Lower lobe of right lung (tissue), 2 donors: ENCODE data around the gene UNK. TPM values are rescaled to one million over a fixed set of nuclear protein-coding genes. Genes with fewer than 3 reads are reported as not detected.
"Not testable (repeated sequence)": the region's sequence is repeated elsewhere in the genome, so short reads cannot be mapped to it uniquely, and the experiment has no call there.

ENCODE experiments used
- ATAC-seq, 2 donors: fragments of 200-7000 bp; cut with Tn5 transposase; one replicate each; pipeline ENCODE4 v1.9.1; 2020 to 2022; ENCODE audit warnings: mild to moderate bottlenecking in 2 of 2, moderate library complexity in 2 of 2
- DNase-seq: peaks from one replicate; pipeline ENCODE4 v3.0.0-alpha.2; 2020
- H3K27ac ChIP-seq: fragments of 200-600 bp; one replicate; pipeline ENCODE4 v1.8.0; 2022
- H3K27me3 ChIP-seq: fragments of 200-600 bp; one replicate; pipeline ENCODE4 v1.8.0; 2022; ENCODE audit warnings: low read depth
- H3K36me3 ChIP-seq: fragments of 200-600 bp; one replicate; pipeline ENCODE4 v1.8.0; 2022; ENCODE audit warnings: mild to moderate bottlenecking
- H3K4me1 ChIP-seq: fragments of 200-600 bp; one replicate; pipeline ENCODE4 v1.8.0; 2022
- H3K4me3 ChIP-seq: fragments of 200-600 bp; one replicate; pipeline ENCODE4 v1.8.0; 2022; ENCODE audit warnings: mild to moderate bottlenecking
- H3K9me3 ChIP-seq: fragments of 200-600 bp; one replicate; pipeline ENCODE4 v1.8.0; 2022
- intact Hi-C: fragments of 100-400 bp; cut with DNase I; formaldehyde crosslinking; loops from one replicate; pipeline ENCODE4 v1.11.0; 2022
- total RNA-seq: library from RNA; stranded (reverse); fragmentation: NEBNext Ultra II Directional; extraction: Animal tissue kit (Norgen Biotek cat#: 25700); gene quantifications from one replicate; pipeline ENCODE4 v1.2.1, GENCODE V29; 2021
- TF ChIP-seq, protein P1 (sequence below): fragments of 200-600 bp; IDR thresholded peaks from one replicate; pipeline ENCODE4 v1.8.0; 2022; ENCODE audit warnings: antibody characterized with exemption, mild to moderate bottlenecking
- donor health status: DM: no; HTN: yes; CAD: no; lungs with severe emphysema.

UNK gene
- total RNA-seq, 1 donor from 2014 or later = 31.1 TPM

DNA sequence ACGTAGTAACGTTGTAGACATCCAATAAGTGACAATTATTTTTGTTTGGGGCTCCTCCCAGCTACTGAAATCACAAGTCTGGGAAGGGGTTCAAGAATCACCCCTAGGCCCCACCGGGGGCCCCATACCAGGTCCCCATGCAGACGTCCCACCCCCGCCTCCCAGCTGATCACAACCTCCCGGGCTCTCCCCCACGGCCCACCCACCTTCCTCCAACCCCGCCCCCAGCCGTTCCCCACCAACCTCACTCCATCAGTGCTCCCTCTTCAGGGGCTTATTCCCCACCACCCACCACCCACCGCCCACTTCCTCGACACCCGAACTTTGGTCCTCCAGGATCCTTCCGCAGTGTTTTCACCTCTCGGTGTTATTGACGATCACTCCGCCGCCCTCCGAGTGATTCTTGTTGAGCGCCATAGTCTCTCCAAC lies 70.3 kb downstream of the UNK start:
- no peaks in the 10 kb centered on the region for H3K9me3 ChIP-seq
- ATAC-seq (peak; percentile 10 to 38), DNase-seq (peak; percentile 74)
- peaks cover 28% of the 10 kb centered on the region for H3K36me3 ChIP-seq
- intact Hi-C loops = no loop called here
- peak overlapping the region; percentile 100 for H3K27ac ChIP-seq
- H3K27me3 ChIP-seq = no peaks in the 10 kb centered on the region
- peaks cover 50% of the 10 kb centered on the region for H3K4me1 ChIP-seq
- peak overlapping the region; percentile 94 for H3K4me3 ChIP-seq
- TF ChIP-seq, protein P1, sequence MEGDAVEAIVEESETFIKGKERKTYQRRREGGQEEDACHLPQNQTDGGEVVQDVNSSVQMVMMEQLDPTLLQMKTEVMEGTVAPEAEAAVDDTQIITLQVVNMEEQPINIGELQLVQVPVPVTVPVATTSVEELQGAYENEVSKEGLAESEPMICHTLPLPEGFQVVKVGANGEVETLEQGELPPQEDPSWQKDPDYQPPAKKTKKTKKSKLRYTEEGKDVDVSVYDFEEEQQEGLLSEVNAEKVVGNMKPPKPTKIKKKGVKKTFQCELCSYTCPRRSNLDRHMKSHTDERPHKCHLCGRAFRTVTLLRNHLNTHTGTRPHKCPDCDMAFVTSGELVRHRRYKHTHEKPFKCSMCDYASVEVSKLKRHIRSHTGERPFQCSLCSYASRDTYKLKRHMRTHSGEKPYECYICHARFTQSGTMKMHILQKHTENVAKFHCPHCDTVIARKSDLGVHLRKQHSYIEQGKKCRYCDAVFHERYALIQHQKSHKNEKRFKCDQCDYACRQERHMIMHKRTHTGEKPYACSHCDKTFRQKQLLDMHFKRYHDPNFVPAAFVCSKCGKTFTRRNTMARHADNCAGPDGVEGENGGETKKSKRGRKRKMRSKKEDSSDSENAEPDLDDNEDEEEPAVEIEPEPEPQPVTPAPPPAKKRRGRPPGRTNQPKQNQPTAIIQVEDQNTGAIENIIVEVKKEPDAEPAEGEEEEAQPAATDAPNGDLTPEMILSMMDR = no peak

DNA sequence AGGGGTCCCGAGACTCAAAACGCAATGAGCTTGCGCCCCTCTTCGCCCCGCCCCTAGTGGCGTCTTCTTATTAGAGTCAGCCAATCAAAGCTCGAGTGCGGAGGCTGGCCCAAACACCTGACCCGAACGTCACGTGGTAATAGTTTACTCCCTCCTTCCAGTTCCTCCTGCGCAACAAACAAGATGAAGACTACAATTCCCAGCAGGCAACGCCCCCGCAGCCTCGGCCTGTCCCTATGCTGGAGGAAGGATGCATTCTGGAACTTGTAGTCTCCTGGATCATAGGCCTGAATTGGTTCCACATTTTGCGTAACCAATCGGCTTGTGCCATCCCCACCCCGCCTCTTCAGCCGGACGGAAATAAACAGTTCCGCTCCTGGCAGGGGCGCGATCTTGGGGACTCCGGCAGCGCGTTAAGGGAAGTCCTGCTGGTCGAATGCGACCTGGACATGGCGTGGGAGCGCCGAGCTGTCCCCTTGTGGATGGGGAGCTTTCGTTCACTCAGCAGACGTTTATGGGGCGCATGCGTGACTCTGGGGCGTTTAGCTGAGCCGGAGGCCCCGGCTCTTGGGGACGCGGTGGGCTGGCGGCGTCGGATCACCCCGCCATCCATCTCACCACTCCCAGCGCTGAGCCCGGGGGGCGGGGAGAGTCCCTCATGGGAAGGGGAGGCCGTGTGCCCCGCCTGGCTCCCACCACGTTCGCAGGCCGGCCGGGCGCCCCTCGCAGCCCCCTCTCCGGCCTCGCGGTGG lies 70.9 kb downstream of the UNK start, which contains the start of gene WBP2:
WBP2 (minus strand) TSS at position 26 of the 752 bp plus-strand sequence. CDS start 38 bp downstream, outside the sequence.
- DNase-seq (peak; percentile 99), ATAC-seq (peak; percentile 96 to 97)
- intact Hi-C loops = no loop called here
- TF ChIP-seq, protein P1 = peak; percentile 50
- peak within 1 kb of the TSS; percentile 100 for H3K27ac ChIP-seq
- H3K4me1 ChIP-seq = peaks cover 48% of the 10 kb centered on the region
- no peaks in the 10 kb centered on the region for H3K9me3 ChIP-seq
- peak within 1 kb of the TSS; percentile 94 for H3K4me3 ChIP-seq
- no peaks in the 10 kb centered on the region for H3K27me3 ChIP-seq
- H3K36me3 ChIP-seq = peaks cover 22% of the 10 kb centered on the region

DNA sequence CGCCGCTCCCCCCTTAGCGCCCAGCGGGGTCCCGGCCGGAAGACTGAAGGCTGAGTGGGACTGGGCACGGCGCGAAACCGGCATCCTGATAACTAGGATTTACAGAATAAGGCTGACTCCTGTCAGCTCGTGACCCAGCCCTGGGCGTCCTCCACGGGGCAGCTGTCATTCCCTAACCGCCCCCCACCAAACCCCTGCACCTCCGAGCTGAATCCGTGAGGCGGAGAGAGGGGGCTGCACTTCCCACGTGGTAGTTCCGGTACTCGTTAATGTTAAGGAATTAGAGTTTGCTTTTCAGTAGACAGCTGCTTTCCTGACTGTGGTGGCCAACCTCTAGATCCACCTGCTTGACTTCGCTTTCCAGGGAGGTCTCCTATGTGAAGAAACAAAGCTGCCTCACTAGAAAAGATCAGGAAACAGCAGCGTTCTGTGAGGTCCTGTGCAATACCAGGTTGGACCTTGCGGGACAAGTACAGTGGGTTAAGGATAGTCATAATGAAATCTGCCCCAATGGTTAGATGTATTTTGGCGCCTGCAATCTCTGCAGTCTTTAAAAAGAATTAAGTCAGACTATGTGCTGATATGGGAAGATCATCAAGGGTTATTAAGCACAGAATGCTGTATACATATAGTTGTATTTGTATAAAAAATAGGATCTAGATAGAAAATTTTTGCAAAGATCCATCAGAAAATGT lies 71.6 kb downstream of the UNK start:
- intact Hi-C loops = no loop called here
- H3K4me1 ChIP-seq = peaks cover 43% of the 10 kb centered on the region
- H3K27me3 ChIP-seq = no peaks in the 10 kb centered on the region
- peaks cover 15% of the 10 kb centered on the region for H3K36me3 ChIP-seq
- H3K9me3 ChIP-seq = no peaks in the 10 kb centered on the region
- peak overlapping the region; percentile 100 for H3K27ac ChIP-seq
- H3K4me3 ChIP-seq = peak overlapping the region; percentile 94
- TF ChIP-seq, protein P1 = no peak
- DNase-seq = no peak
- ATAC-seq = no peak

DNA sequence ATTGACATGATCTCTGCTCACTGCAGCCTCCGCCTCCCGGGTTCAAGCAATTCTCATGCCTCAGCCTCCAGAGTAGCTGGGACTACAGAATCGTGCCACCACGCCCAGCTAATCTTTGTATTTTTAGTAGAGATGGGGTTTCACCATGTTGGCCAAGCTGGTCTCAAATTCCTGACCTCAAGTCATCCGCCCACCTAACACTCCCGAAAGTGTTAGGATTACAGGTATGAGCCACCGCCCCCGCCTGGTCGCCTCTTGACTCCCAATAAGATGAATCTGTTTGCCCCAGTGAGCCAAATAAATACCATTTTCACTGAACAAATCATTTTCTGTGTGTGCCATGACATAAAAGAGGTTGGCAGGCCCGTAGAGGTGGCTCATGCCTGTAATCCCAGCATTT lies 74.8 kb downstream of the UNK start:
- DNase-seq, ATAC-seq, H3K4me3 ChIP-seq, H3K9me3 ChIP-seq, H3K27me3 ChIP-seq, H3K36me3 ChIP-seq, intact Hi-C loops: not testable (repeated sequence)
- H3K4me1 ChIP-seq = peaks cover 32% of the 10 kb centered on the region
- H3K27ac ChIP-seq = peak overlapping the region; percentile 73

DNA sequence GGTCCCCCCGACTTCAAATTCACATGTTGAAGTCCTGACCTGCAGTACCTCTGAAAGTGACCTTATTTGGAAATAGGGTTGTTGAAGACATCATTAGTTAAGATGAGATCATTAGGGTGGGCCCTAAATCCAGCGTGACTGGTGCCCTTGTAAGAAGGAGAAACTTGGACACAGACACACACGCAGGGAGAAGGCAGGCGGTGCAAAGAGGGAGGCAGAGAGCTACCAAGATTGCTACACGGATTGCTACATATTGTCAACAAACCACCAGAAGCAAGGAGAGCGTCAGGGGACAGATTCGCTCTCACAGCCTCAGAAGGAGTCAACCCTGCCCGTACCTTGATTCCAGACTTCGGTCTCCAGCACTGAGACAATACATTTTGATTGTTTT lies 77.3 kb downstream of the UNK start:
- Histone ChIP-seq H3K36me3 (no peaks in the 10 kb centered on the region), H3K27ac (no peak overlapping the region), H3K4me1 (peaks cover 32% of the 10 kb centered on the region), H3K27me3 (no peaks in the 10 kb centered on the region), H3K4me3 (no peak overlapping the region), H3K9me3 (no peaks in the 10 kb centered on the region)
- ATAC-seq (no peak), DNase-seq (no peak)
- TF ChIP-seq, protein P1 = no peak
- intact Hi-C loops = no loop called here

DNA sequence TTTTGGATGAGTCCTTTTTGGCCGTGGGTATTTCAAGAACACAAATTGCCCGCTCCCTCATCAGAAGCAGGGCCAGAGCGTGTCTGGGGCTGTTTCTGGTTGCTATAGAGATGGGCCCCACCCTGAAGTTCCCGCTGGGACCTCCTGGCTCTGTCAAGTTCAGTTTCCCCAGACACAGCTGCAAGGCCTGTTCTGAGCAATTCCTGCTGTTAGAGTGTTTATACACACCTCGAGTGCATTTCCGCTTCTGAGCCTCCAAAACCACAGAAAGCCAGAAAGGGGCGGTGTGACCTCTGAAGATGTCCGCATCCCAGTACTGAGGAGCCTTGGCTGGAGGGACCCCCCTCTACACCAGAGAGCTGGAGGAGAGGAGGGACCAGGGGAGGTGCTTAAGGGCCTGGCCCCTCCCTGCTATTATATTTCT lies 79.9 kb downstream of the UNK start:
- Histone ChIP-seq H3K27me3 (no peaks in the 10 kb centered on the region), H3K9me3 (no peaks in the 10 kb centered on the region), H3K36me3 (no peaks in the 10 kb centered on the region), H3K27ac (peak overlapping the region; percentile 65), H3K4me3 (no peak overlapping the region), H3K4me1 (peaks cover 31% of the 10 kb centered on the region)
- TF ChIP-seq, protein P1 = no peak
- DNase-seq (peak; percentile 64), ATAC-seq (peak; percentile 93 to 94)
- intact Hi-C loops = no loop called here

DNA sequence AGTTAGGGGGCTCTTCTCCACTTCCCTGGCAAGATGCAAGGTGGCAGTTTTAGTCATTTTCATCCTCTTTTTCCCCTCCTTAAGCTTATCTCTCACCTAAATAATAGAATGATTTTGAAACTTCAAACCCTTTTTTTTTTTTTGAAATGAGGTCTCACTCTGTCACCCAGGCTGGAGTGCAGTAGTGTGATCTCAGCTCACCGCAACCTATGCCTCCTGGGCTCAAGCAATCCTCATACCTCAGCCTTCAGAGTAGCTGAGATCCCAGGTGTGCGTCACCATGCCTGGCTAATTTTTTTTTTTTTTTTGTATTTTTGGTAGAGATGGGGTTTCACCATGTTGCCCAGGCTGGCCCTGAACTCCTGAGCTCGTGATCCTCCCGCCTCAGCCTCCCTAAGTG lies 80.3 kb downstream of the UNK start:
- H3K36me3 ChIP-seq, H3K27me3 ChIP-seq, DNase-seq, H3K9me3 ChIP-seq, H3K4me3 ChIP-seq, intact Hi-C loops: not testable (repeated sequence)
- Histone ChIP-seq H3K27ac (peak overlapping the region; percentile 65), H3K4me1 (peaks cover 35% of the 10 kb centered on the region)
- ATAC-seq = peak in 1 of 2 donors; percentile 24

DNA sequence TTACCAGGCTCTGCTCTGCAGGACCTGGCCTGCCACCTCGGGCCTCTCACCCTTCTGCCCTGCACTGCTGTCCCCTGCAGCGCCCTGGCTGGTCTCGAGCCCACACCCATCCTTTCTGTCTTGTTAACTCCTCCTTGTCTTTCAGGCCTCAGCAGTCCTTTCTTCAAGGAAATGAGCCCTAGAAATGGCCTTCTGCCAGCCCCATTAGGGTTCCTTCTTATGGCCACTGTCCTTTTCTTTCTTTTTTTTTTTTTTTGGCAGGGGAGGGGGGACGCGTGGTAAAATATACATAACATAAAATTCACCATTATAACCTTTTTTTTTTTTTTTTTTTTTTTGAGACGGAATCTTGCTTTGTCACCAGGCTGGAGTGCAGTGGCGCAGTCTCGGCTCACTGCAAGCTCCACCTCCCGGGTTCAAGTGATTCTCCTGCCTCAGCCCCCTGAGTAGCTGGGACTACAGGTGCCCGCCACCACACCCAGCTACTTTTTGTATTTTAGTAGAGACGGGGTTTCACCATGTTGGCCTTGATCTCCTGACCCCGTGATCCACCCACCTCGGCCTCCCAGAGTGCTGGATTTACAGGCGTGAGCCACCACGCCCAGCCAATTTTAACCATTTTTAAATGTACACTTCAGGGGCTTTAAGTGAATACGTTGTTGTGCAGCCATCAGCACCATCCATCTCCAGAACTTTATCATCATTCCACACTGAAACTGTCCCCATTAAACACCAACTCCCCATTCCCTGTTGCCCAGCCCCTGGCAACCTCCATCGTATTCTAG lies 81.0 kb downstream of the UNK start:
- peak overlapping the region; percentile 65 for H3K27ac ChIP-seq
- intact Hi-C loops, DNase-seq, H3K36me3 ChIP-seq, ATAC-seq, H3K4me3 ChIP-seq, H3K27me3 ChIP-seq, H3K9me3 ChIP-seq: not testable (repeated sequence)
- peaks cover 36% of the 10 kb centered on the region for H3K4me1 ChIP-seq
